ENCODE data around the gene OOSP2. TPM values are rescaled to one million over a fixed set of nuclear protein-coding genes. Genes with fewer than 3 reads are reported as not detected.

The OOSP2 gene
- total and polyA plus RNA-seq, 7 donors = not detected

DNA sequence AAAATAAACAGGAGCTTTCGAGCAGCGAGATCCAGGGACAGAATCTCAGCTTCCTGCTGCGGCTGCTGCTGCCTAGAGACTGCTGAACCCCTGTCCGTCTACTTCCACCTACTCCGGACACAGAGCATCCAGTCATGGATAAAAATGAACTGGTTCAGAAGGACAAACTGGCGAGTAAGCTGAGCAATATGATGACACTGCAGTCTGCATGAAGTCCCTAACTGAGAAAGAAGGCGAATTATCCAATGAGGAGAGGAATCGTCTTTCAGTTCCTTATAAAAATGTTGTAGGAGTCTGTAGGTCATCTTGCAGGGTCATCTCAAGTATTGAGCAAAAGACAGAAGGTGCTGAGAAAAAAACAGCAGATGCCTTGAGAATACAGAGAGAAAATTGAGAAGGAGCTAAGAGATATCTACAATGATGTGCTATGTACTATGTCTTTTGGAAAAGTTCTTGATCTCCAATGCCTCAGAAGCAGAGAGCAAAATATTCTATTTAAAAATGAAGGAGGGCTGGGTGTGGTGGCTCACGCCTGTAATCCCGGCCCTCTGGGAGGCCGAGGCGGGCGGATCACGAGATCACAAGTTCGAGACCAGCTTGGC is 37.1 kb downstream of the OOSP2 start:
- no peaks in the 10 kb centered on the region for H3K4me1 ChIP-seq
- 86 to 90% methylated on average over 15 of the region's 15 CpGs for WGBS, 2 donors
- no peak for DNase-seq
- no peak for TF ChIP-seq POLR2AphosphoS5 (IDR thresholded peaks at IDR 0.05)
- peaks cover 0 to 2% (median 1%) of the 10 kb centered on the region in 4 donors for H3K9me3 ChIP-seq
- intact Hi-C loops (cut with DNase I) = no loop called here
- no peaks in the 10 kb centered on the region for H3K27me3 ChIP-seq
- no peaks in the 10 kb centered on the region for H3K36me3 ChIP-seq
- H3K27ac ChIP-seq = no peak overlapping the region
- no peak overlapping the region for H3K4me3 ChIP-seq

DNA sequence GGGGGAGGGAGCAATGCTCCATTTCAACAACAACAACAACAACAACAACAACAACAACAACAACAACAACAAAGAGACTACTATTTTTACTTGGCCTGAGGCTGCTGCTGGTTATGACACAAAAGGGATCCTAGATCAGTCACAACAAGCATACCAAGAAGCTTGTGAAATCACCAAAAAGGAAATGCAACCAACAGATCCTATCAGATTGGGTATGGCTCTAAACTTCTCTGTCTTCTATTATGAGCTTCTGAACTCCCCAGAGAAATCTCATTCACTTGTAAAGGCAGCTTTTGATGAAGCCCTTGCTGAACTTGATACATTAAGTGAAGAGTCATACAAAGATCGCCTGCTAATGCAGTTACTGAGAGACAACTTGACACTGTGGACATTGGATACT is 37.8 kb downstream of the OOSP2 start:
- DNase-seq = no peak
- Histone ChIP-seq H3K27ac (no peak overlapping the region), H3K36me3 (no peaks in the 10 kb centered on the region), H3K4me3 (no peak overlapping the region), H3K9me3 (peaks cover 0 to 2% (median 1%) of the 10 kb centered on the region in 4 donors), H3K4me1 (no peaks in the 10 kb centered on the region), H3K27me3 (no peaks in the 10 kb centered on the region)
- 94% methylated on average over 1 of the region's 1 CpG for WGBS, 2 donors
- TF ChIP-seq POLR2AphosphoS5 (IDR thresholded peaks at IDR 0.05) = no peak
- TF ChIP-seq POLR2A (IDR thresholded peaks at IDR 0.05) = no peak
- TF ChIP-seq, protein P1, sequence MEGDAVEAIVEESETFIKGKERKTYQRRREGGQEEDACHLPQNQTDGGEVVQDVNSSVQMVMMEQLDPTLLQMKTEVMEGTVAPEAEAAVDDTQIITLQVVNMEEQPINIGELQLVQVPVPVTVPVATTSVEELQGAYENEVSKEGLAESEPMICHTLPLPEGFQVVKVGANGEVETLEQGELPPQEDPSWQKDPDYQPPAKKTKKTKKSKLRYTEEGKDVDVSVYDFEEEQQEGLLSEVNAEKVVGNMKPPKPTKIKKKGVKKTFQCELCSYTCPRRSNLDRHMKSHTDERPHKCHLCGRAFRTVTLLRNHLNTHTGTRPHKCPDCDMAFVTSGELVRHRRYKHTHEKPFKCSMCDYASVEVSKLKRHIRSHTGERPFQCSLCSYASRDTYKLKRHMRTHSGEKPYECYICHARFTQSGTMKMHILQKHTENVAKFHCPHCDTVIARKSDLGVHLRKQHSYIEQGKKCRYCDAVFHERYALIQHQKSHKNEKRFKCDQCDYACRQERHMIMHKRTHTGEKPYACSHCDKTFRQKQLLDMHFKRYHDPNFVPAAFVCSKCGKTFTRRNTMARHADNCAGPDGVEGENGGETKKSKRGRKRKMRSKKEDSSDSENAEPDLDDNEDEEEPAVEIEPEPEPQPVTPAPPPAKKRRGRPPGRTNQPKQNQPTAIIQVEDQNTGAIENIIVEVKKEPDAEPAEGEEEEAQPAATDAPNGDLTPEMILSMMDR (IDR thresholded peaks at IDR 0.05) = no peak
- no peak for TF ChIP-seq EP300 (IDR thresholded peaks at IDR 0.05)
- intact Hi-C loops (cut with DNase I) = no loop called here

DNA sequence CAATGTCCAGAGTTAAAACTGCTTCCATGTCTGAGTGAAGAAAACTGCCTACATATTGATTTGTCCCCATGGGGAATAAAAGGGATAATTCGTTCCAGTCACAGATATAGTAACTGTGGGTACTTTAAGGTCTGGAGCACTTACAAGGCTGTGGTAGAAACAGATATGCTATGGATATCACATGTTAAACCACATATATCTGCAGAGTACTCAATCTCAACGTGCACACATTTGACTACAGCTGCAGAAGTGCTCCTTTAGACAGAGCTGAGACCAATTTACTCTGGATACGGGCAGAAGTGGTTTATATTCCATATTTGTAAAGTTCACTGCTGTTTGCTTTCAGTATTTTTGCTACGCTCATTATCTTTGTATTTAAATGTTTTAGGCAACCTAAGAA is 38.5 kb downstream of the OOSP2 start:
- no peaks in the 10 kb centered on the region for H3K4me1 ChIP-seq
- H3K36me3 ChIP-seq = no peaks in the 10 kb centered on the region
- TF ChIP-seq EP300 (IDR thresholded peaks at IDR 0.05) = no peak
- TF ChIP-seq, protein P1 (IDR thresholded peaks at IDR 0.05) = no peak
- no peak for TF ChIP-seq POLR2A (IDR thresholded peaks at IDR 0.05)
- no peak for TF ChIP-seq POLR2AphosphoS5 (IDR thresholded peaks at IDR 0.05)
- intact Hi-C loops (cut with DNase I) = no loop called here
- no peak for DNase-seq
- H3K27ac ChIP-seq = no peak overlapping the region
- H3K27me3 ChIP-seq = no peaks in the 10 kb centered on the region
- H3K4me3 ChIP-seq = no peak overlapping the region
- H3K9me3 ChIP-seq = peaks cover 0 to 2% (median 1%) of the 10 kb centered on the region in 4 donors
- 74 to 80% methylated on average over 4 of the region's 4 CpGs for WGBS, 2 donors

DNA sequence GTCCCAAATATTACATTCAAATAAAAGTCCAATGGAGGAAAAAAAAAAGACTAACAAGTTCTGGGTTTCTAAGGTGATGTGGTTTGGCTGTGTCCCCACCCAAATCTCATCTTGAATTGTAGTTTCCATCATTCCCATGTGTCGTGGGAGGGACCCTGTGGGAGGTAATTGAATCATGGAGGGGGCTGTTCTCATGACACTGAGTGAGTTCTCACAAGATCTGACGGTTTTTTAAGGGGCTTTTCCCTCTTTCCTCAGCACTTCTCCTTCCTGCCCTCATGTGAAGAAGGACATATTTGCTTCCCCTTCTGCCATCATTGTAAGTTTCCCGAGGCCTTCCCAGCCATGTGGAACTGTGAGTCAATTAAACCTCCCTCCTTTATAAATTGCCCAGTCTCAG is 40.3 kb downstream of the OOSP2 start:
- H3K4me3 ChIP-seq = no peak overlapping the region
- no peak overlapping the region for H3K27ac ChIP-seq
- no peaks in the 10 kb centered on the region for H3K4me1 ChIP-seq
- TF ChIP-seq EP300 (IDR thresholded peaks at IDR 0.05) (no peak), POLR2A (IDR thresholded peaks at IDR 0.05) (no peak), POLR2AphosphoS5 (IDR thresholded peaks at IDR 0.05) (no peak)
- TF ChIP-seq, protein P1 (IDR thresholded peaks at IDR 0.05) = no peak
- peaks cover 0 to 2% (median 1%) of the 10 kb centered on the region in 4 donors for H3K9me3 ChIP-seq
- no peaks in the 10 kb centered on the region for H3K27me3 ChIP-seq
- no peak for DNase-seq
- intact Hi-C loops (cut with DNase I) = no loop called here
- H3K36me3 ChIP-seq = no peaks in the 10 kb centered on the region
- 57 to 60% methylated on average over 3 of the region's 3 CpGs for WGBS, 2 donors

DNA sequence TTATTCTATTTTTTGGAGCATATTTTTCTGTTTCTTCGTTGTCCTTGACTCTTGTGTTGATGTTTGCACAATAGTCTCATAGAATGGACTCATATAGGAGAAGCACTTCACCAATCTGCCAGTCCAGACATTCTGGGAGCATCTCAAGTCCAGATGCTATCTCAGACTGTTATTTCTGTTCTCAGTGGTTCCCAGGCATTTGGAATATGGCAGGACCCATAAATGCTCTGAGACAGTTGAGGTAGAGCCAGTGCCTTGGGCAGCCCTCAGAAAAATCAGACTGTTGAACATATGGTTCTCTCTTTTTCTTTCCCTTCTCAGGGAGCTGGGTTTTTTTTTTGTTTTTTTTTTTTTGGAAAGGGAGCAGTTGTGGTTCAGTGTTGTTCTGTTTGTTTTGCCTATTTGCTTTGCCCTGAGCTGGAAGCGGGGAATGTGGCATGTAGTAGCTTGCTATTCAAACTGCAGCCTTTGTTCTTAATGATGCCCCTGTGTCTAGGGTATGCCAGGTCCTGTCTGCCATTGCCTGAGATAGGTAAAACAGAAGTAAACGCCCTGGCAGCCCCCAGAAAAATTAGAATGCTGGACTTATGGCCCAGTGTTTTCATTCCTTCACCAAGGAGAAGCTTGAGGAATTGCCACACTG is 44.5 kb downstream of the OOSP2 start:
- Histone ChIP-seq H3K9me3 (no peaks in the 10 kb centered on the region), H3K27ac (no peak overlapping the region), H3K36me3 (no peaks in the 10 kb centered on the region), H3K4me1 (no peaks in the 10 kb centered on the region), H3K27me3 (no peaks in the 10 kb centered on the region), H3K4me3 (no peak overlapping the region)
- no peak for DNase-seq
- intact Hi-C loops (cut with DNase I) = no loop called here
- 78 to 83% methylated on average over 3 of the region's 3 CpGs for WGBS, 2 donors
- TF ChIP-seq POLR2AphosphoS5 (IDR thresholded peaks at IDR 0.05) (no peak), POLR2A (IDR thresholded peaks at IDR 0.05) (no peak), EP300 (IDR thresholded peaks at IDR 0.05) (no peak)
- TF ChIP-seq, protein P1 (IDR thresholded peaks at IDR 0.05) = no peak

Measured in sigmoid colon (tissue), 7 donors.